HG02588 (cell line): ENCODE data around the gene CFL1.
"Not testable (repeated sequence)": the region's sequence is repeated elsewhere in the genome, so short reads cannot be mapped to it uniquely, and the experiment has no call there.

Source experiments
- ATAC-seq: cut with Tn5 transposase; IDR thresholded peaks from one replicate; pipeline ENCODE4 v1.9.1; 2021; ENCODE audit warnings: mild to moderate bottlenecking, moderate library complexity; ENCODE audit not compliant: unreplicated experiment

Gene CFL1

GRCh38 chr11:65844231-65844872, 13.6 kb downstream of the CFL1 start:
- ATAC-seq: no peak

GRCh38 chr11:65843811-65844210, 14.2 kb downstream of the CFL1 start:
- ATAC-seq: no peak

DNA sequence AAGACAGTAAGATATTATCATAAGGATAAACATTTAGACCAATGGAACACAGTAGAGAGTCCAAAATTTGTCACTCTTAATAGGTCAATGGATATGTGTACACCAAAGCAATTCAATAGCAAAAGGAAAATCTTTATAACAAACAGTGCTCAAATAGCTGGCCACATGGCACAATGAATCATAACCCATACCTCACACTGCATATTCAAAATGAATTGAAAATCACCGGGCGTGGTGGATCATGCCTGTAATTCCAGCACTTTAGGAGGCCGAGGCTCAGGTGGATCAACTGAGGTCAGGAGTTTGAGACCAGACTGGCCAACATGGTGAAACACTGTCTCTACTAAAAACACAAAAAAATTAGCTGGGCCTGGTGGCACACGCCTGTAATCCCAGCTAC, 15.8 kb downstream of the CFL1 start:
- no peak for ATAC-seq

GRCh38 chr11:65834202-65834601, 23.8 kb downstream of the CFL1 start:
- ATAC-seq: no peak

- peak; percentile 93 for ATAC-seq
These were observed 24.5 kb downstream of the CFL1 start, which contains the start of gene SNX32 for GRCh38 chr11:65833297-65834030. SNX32 (plus strand) TSS chr11:65833963; CDS start chr11:65834066, 103 bp downstream.

- not testable (repeated sequence) for ATAC-seq
These were observed 25.7 kb downstream of the CFL1 start for GRCh38 chr11:65832231-65832630.

- no peak for ATAC-seq
These were observed 28.5 kb downstream of the CFL1 start for GRCh38 chr11:65829459-65829858.

DNA sequence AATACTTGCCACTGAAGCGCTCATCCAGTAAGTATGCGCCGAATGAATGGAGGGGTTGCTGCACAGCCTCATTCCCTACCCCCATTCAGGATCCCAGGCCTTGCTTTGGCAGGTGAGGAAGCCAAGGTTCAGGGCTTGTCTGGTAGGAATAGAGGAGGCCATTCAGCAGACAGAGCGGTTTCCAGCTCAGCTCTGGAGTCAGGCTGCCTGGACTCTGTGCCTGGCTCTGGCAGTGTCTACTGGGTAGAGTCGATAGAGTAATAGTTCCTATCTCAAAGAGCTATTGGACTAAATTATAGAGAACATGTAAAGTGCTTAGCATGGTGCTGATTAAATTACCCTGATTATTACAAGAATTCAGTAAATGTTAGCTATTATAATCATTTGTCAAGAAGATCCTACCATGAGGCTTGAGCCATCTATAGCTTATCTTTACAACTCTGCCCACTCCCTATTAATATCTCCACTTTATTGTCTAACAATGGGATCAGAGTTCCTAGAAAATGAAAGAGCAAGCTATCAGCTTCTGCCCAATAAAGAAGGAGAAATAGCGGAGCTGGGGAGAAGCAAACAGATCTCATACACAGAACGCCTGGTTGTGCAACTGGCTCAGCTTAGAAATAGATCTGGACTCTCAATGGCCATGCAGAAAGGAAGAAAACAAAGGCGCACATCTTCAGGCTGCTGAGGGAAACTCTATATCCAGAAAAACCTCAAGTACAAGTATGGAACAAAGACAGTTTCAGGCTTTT, 30.8 kb downstream of the CFL1 start:
- ATAC-seq: no peak

DNA sequence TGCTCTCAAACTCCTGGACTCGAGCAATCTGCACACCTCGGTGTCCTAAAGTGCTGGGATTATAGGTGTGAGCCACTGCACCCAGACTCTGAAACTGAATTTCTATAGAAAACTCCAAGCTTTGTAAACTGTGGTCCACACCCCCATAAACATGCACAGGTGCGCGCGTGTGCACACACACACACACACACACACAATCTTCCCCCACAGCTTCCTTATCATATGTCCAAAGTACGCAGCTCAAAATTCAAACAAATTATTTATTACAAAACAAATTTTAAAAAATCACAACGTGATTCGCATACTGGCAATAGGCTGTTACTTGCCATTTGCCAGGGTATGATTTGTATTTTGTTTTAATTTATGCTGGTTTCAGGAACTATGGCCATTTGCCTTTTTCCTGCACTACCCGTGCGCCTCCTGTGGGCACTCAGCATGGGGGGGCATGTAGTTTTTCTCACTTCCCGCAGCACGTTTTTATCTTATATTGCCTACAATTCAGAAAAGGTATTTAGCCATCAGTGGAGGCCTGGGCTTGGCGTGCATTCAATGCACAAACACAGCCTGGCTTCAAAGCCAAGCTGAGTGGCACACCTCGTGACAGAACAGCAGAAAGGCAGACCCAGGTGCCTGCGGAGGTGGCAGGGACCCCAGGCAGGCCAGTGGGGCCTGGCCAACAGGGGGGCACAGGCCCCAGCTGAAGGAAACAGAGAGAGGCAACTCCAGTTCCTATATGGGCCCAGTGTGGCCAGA, 35.0 kb downstream of the CFL1 start:
- no peak for ATAC-seq

DNA sequence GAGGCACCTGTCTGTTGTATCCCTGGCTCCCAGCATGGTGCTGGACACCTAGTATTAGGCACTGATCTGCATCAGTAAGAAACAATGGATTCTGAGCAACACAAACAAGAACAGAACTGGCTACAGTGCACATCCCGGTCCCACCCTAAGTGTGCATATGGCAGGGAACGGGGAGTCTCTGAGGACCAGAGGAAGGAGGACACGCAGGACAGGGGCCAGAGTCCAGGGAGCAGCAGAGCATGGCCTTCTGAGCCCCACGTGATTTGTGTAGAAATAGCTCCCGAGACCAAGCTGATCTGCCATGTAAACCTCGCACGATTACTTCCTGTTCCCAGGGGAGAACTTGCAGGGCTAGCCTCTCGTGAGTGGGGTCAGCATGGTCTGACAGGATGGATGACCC, 36.9 kb downstream of the CFL1 start:
- no peak for ATAC-seq

- ATAC-seq: peak; percentile 73
These were observed 39.9 kb downstream of the CFL1 start for GRCh38 chr11:65817835-65818680.

- no peak for ATAC-seq
These were observed 40.6 kb downstream of the CFL1 start for GRCh38 chr11:65817312-65817834.

DNA sequence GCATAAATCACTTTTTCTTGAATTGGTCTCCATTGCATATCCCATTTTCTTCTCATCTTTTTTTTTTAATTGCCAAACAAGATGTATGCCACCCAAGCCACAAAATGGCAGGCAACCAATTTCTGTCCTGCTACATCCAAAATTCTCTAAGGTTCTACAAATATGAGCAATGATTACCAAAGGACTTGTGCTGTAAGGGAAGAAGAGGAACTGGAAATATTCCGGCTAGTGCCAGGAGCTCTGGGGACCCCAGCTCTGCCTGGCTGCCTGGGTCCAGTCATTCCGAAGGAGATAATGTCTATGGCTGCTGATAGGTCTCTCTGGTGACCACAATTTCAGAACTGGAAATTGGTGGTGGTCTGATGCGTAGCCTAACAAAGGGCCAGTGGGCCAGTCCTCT, 41.3 kb downstream of the CFL1 start:
- no peak for ATAC-seq

- ATAC-seq: no peak
These were observed 42.9 kb downstream of the CFL1 start for GRCh38 chr11:65814986-65815565.

DNA sequence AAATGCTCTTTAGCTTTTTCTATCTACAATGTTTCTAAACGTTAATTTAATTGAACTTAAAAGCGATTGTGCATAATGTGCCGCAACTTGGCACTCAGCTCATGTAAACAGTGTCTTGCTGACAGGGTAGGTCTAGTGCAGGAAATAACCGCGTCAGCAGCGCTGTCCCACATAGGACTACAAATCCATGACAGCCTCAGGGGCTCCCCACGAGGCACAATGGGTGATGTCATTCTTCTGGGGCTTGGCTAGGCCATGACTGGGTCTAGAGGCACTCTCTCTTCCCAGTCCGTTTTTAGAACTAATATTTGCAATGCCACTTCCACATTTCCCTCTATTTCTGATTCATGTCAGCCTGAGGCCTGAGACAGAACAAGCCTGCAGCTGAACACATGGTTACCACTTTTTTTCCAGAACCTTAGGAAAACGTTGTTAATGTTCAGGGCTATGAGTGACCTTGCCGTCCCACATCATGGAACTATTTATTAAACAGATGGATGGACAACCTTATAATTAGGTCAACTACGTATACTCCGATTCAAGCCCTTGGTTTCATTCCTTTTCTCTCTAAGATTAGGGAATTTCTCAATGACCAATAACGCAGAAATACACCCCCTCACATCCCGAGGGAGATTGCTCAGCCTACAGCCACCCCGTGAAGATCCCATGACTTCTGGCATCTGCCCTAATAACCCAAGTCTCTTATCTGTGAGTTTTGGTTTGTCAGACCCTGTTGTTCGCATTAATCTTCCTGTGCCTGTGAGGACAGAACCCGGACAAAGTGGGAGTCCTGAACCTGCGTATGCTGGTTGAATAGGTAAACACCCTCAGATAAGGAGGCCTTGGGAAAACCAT, 43.6 kb downstream of the CFL1 start:
- ATAC-seq: no peak

DNA sequence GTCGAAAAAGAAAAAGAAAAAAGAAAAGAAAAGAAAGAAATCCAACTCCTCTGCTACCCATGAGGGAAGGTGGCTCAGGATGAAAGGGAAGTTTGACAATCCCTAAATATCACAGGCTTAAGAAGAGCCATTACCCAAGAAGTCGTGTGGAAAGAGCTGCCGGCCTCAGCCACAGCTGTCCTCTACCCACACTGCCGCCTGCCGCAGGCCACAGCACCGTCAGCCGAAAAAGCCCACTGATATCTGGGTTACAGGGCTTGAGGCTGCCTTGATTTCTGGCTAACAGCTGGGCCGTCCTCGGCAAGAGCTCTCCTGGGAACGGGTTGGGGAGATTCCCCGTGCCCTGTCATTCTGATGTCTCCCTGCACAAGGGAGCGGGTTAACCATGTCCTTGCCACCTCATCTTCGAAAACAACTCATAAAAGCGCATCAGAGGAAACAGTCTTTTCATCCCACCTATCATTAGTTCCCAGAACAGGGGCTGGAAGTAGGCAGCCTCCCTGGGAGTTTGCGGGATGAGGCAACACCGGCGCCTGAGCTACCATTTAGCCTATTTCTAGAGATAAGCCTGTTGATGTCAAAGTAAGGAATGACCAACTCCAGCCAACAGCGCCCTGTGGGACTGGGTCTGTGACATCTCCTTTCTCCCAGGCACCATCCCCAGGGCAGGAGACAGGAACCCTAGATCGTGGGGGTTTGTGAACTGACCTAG, 46.1 kb downstream of the CFL1 start:
- no peak for ATAC-seq

DNA sequence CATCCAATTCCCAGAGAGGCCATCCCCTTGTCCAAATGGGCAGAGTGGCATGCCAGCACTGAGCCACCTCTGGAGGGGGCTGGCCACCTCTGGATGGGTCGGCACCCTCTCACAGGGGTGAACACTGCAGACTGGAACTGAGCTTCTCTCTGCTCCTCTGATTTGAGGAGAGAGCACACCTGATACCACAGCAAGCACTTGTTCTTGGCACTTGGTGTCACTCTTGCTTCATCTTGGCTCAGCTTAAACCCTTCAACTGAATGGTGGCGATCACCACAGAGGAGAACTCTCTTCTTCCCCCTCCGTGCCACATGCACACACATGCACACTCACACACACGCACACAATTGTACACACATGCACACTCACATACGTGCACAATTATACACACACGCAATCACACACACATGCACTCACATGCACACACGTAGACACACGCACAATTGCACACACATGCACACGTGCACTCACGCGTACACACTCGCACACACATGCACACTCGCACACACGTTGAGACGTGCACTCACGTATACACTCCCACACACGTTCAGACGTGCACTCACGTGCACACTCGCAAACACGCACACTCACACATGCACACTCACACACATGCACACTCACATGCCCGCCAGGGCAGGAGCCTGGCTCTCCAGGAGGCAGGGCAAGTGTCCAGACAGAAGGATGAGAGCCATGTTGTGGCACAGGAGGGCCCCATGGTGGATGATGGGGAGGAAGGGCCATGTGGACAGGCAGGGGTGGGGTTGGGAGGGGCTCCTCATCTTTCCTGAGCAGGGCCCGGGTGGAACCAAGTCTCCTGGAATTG, 47.7 kb downstream of the CFL1 start:
- ATAC-seq: no peak
